Fibroblast of pulmonary artery (primary cell): Measurements from ENCODE around the gene PYDC1.
"Not testable (repeated sequence)": the region's sequence is repeated elsewhere in the genome, so short reads cannot be mapped to it uniquely, and the experiment has no call there.

Experiments used
- DNase-seq: peaks from one replicate; pipeline ENCODE4 v3.0.0-alpha.2; 2010; ENCODE audit warnings: low read depth
- H3K4me3 ChIP-seq: replicated peaks from 2 replicates; pipeline ENCODE4 v1.5.1; 2011; ENCODE audit warnings: low read depth, mild to moderate bottlenecking, control low read depth, low read length, moderate library complexity
- TF ChIP-seq, protein P1 (sequence below): IDR thresholded peaks from 2 replicates; pipeline ENCODE4 v1.5.1; 2011; ENCODE audit warnings: mild to moderate bottlenecking, control low read depth, low read length, inconsistent platforms; ENCODE audit errors: missing control alignments

The PYDC1 gene

GRCh38 chr16:31200821-31201568, 15.9 kb downstream of the PYDC1 start:
- no peak for DNase-seq

DNA sequence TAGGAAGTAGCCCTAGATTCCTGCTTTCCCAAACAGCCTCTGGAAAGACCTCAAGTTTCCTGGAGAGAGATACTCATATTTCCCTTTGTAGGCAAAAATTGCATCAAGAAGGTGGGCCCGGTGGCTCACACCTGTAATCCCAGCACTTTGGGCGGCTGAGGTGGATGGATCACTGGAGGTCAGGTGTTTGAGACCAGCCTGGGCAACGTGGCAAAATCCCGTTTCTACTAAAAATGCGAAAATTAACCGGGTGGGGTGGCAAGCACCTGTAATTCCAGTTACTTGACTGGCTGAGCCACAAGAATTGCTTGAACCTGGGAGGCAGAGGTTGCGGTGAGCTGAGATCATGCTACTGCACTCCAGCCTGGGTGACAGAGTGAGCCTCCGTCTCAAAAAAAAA, 16.8 kb downstream of the PYDC1 start:
- not testable (repeated sequence) for DNase-seq, H3K4me3 ChIP-seq

More at GRCh38 chr16:31200821-31201568, 15.9 kb downstream of the PYDC1 start:
- H3K4me3 ChIP-seq, result peak overlapping the region; percentile 60
- TF ChIP-seq, protein P1, sequence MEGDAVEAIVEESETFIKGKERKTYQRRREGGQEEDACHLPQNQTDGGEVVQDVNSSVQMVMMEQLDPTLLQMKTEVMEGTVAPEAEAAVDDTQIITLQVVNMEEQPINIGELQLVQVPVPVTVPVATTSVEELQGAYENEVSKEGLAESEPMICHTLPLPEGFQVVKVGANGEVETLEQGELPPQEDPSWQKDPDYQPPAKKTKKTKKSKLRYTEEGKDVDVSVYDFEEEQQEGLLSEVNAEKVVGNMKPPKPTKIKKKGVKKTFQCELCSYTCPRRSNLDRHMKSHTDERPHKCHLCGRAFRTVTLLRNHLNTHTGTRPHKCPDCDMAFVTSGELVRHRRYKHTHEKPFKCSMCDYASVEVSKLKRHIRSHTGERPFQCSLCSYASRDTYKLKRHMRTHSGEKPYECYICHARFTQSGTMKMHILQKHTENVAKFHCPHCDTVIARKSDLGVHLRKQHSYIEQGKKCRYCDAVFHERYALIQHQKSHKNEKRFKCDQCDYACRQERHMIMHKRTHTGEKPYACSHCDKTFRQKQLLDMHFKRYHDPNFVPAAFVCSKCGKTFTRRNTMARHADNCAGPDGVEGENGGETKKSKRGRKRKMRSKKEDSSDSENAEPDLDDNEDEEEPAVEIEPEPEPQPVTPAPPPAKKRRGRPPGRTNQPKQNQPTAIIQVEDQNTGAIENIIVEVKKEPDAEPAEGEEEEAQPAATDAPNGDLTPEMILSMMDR, result no peak

GRCh38 chr16:31199430-31200041, 17.4 kb downstream of the PYDC1 start:
- H3K4me3 ChIP-seq, result no peak overlapping the region
- TF ChIP-seq, protein P1, result no peak
- DNase-seq, result no peak

- no peak for DNase-seq
- H3K4me3 ChIP-seq, result no peak overlapping the region
- TF ChIP-seq, protein P1, result no peak
Observed at GRCh38 chr16:31198207-31198882, 18.6 kb downstream of the PYDC1 start.

DNA sequence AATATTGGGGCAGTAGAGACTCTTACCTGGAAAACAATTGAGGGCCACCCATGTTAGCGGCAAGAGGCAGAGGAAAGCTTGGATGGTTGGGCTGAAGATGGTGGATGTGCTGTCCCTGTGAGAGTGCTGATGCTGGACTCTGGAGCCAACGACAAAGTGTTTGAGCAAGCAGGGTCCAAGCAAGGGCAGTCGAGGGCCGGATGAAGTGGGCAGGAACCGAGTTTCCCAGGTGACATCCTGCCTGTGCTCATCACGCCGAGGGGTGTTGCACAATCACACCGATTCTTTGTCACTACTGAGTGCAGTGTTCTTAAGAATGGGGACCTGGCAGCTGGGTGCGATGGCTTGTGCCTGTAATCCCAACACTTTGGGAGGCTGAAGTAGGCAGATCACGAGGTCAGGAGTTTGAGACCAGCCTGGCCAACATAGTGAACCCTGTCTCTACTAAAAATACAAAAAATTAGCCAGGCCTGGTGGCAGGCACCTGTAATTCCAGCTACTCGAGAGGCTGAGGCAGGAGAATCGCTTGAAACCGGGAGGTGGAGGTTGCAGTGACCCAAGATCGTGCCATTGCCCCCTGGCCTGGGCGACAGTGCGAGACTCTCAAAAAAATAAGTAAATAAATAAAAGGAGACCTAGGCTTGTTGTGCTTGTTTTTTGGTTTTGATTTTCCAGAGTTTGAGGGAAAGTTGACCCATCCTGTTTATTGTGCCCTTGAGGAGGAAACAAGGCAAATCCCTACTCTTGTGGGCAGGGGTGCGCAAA, 20.4 kb downstream of the PYDC1 start:
- H3K4me3 ChIP-seq, result no peak overlapping the region
- no peak for DNase-seq
- TF ChIP-seq, protein P1, result no peak

GRCh38 chr16:31195861-31196260, 21.1 kb downstream of the PYDC1 start:
- not testable (repeated sequence) for H3K4me3 ChIP-seq, DNase-seq

- DNase-seq, result no peak
- H3K4me3 ChIP-seq, result no peak overlapping the region
- TF ChIP-seq, protein P1, result no peak
Observed at GRCh38 chr16:31194898-31195297, 22.0 kb downstream of the PYDC1 start.
